SIG-M5 (cell line): ENCODE data around the gene HEATR3.

Experiments used
- DNase-seq: peaks from one replicate; lab custom pipeline; 2025; lab: John Stamatoyannopoulos, UW

The HEATR3 gene

GRCh38 chr16:50153596-50154419 lies 88.0 kb downstream of the HEATR3 start:
- no peak for DNase-seq

- no peak for DNase-seq
These were observed 88.7 kb downstream of the HEATR3 start for GRCh38 chr16:50154420-50154950.

- DNase-seq = no peak
These were observed 90.2 kb downstream of the HEATR3 start for GRCh38 chr16:50155925-50156324.
